ENCODE results near the gene MED9. TPM values are rescaled to one million over a fixed set of nuclear protein-coding genes. Genes with fewer than 3 reads are reported as not detected.

Gene MED9
- total and polyA plus RNA-seq, 7 donors, result 9.7 to 17.9 (median 15.3) TPM

DNA sequence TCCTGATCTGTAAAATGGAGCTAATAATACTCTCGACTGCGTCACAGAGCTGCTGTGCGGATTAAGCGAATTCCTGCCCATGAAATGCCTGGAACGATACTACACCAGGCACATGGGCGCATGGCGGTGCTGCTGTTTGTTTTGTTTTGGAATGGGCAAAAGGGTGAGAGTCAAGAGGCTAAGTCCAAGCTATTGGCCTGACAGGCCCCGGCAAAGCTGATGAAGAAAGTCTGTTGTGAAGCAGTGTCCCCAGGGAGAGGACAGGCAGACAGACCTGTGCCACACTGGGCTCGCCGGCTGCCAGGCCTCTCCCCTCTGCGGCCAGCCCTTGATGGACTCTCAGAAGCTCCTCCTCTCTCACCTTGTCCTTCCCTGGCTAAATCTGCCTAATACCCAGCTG is 50.7 kb downstream of the MED9 start:
- DNase-seq, result no peak
- intact Hi-C loops (cut with DNase I), result no loop called here
- WGBS, 2 donors, result 94 to 95% methylated on average over 11 of the region's 11 CpGs

DNA sequence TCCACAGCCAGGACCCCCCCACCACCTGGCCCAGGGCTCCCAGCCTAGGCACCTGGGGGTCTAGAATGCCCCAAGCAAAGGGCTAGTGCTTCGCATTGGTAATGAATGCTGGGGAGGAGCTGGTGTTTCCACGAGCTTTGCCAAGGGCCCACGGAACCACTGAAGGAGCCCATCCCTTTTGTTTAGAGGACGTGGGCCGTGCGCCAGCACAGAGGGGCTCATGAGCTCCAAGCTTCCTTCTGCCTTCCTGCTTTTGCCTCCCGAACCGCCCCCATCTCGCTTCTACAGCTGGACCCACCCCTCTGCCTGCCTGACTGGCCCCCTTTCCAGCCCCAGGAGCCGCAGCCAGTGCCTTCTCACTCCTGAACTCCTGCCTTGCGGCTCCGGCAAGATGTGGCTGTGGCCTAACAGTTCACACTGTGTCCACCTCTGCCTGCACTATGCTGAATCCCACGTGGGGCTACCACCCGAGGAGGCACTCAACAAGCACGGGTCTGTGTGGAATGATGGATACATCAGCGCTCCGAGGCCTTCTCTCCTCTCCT is 51.2 kb downstream of the MED9 start:
- Histone ChIP-seq H3K27me3 (no peaks in the 10 kb centered on the region), H3K4me1 (peaks cover 0 to 20% (median 17%) of the 10 kb centered on the region in 4 donors), H3K27ac (no peak overlapping the region), H3K4me3 (no peak overlapping the region), H3K9me3 (no peaks in the 10 kb centered on the region), H3K36me3 (no peaks in the 10 kb centered on the region)
- TF ChIP-seq EP300 (IDR thresholded peaks at IDR 0.05), result no peak
- TF ChIP-seq POLR2AphosphoS5 (IDR thresholded peaks at IDR 0.05), result no peak
- TF ChIP-seq, protein P1, sequence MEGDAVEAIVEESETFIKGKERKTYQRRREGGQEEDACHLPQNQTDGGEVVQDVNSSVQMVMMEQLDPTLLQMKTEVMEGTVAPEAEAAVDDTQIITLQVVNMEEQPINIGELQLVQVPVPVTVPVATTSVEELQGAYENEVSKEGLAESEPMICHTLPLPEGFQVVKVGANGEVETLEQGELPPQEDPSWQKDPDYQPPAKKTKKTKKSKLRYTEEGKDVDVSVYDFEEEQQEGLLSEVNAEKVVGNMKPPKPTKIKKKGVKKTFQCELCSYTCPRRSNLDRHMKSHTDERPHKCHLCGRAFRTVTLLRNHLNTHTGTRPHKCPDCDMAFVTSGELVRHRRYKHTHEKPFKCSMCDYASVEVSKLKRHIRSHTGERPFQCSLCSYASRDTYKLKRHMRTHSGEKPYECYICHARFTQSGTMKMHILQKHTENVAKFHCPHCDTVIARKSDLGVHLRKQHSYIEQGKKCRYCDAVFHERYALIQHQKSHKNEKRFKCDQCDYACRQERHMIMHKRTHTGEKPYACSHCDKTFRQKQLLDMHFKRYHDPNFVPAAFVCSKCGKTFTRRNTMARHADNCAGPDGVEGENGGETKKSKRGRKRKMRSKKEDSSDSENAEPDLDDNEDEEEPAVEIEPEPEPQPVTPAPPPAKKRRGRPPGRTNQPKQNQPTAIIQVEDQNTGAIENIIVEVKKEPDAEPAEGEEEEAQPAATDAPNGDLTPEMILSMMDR (IDR thresholded peaks at IDR 0.05), result no peak
- TF ChIP-seq POLR2A (IDR thresholded peaks at IDR 0.05), result no peak
- 87 to 95% methylated on average over 17 of the region's 17 CpGs for WGBS, 2 donors
- no peak for DNase-seq
- intact Hi-C loops (cut with DNase I), result no loop called here

More for the DNA sequence above, 50.7 kb downstream of the MED9 start:
- peaks cover 0 to 20% (median 17%) of the 10 kb centered on the region in 4 donors for H3K4me1 ChIP-seq
- no peaks in the 10 kb centered on the region for H3K9me3 ChIP-seq
- no peaks in the 10 kb centered on the region for H3K27me3 ChIP-seq
- no peak overlapping the region for H3K4me3 ChIP-seq
- no peak overlapping the region for H3K27ac ChIP-seq
- TF ChIP-seq EP300 (IDR thresholded peaks at IDR 0.05), result no peak
- TF ChIP-seq POLR2A (IDR thresholded peaks at IDR 0.05), result no peak
- no peak for TF ChIP-seq POLR2AphosphoS5 (IDR thresholded peaks at IDR 0.05)
- TF ChIP-seq, protein P1 (IDR thresholded peaks at IDR 0.05), result no peak
- no peaks in the 10 kb centered on the region for H3K36me3 ChIP-seq

DNA sequence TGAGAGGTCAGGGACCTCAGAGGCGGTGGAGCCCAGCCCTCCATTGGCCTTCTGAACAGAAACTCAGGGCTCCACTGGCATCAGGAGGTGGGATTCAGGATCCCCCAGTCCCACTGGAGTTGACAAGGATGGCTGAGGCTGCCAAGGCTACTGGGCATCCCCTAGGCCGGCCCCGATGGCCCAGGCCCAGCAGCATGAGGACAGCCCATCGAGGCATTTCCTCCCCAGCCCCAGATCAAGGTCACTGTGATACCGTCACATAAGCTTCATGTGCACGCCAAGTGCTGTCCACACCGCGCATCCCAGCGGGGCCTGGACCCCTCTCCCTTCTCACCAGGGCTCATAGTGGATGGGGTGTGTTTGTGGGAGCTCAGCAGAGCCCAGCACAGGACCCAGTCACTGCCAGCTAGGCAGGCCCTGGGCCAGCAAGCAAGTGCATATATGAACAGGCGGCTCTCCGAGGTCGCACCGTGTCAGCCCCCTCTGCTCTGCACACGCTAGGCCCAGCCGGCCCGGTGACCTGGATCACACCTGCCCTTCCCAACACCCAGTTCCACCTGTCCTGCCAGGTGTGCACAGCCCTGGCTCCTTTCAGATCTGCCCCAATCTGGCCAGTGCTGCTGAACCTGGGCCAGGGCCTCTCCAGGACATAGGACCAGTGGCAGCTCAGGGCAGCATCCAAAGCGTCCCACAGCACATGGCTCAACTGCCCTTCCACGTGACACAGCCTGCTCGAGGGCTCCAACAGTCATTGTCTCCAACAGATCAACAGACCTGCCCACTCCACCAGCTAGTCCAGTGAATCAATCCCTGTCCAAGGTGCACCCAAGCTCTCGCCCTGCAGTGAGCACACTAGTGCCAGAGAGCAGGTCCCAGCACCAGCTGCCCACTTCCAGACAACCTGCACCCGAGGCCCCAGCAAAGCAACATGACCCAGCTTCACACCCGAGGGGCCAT is 52.2 kb downstream of the MED9 start:
- no peak for DNase-seq
- H3K27ac ChIP-seq, result no peak overlapping the region

DNA sequence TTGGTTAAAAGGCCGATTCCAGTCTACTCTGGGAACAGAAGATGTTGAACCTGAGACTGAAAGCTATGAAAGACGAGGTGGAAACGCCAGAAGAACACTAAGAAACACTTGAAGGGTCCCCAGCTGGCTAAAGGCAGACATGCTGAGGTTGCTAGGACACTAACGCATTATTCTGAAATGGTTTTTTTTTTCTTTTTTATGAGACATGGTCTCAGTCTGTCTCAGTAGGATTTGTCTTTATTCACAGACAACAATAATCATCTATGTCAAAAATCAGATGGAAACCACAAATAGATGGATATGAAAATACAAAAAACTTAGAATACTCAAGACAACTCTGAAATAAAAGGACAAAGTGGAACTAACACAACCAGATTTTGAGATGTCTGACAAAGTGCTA is 54.4 kb downstream of the MED9 start:
- Histone ChIP-seq H3K27me3 (no peaks in the 10 kb centered on the region), H3K4me1 (peaks cover 0 to 22% (median 18%) of the 10 kb centered on the region in 4 donors), H3K9me3 (no peaks in the 10 kb centered on the region), H3K36me3 (no peaks in the 10 kb centered on the region), H3K27ac (no peak overlapping the region), H3K4me3 (no peak overlapping the region)
- 87 to 90% methylated on average over 4 of the region's 4 CpGs for WGBS, 2 donors
- no peak for DNase-seq
- intact Hi-C loops (cut with DNase I), result no loop called here
- TF ChIP-seq POLR2AphosphoS5 (IDR thresholded peaks at IDR 0.05), result no peak
- TF ChIP-seq, protein P1 (IDR thresholded peaks at IDR 0.05), result no peak
- no peak for TF ChIP-seq POLR2A (IDR thresholded peaks at IDR 0.05)
- no peak for TF ChIP-seq EP300 (IDR thresholded peaks at IDR 0.05)

More for the DNA sequence above, 52.2 kb downstream of the MED9 start:
- intact Hi-C loops (cut with DNase I), result no loop called here
- TF ChIP-seq EP300 (IDR thresholded peaks at IDR 0.05) (no peak), POLR2AphosphoS5 (IDR thresholded peaks at IDR 0.05) (no peak), POLR2A (IDR thresholded peaks at IDR 0.05) (no peak)
- TF ChIP-seq, protein P1 (IDR thresholded peaks at IDR 0.05), result no peak
- 74 to 87% methylated on average over 22 of the region's 22 CpGs for WGBS, 2 donors
- no peaks in the 10 kb centered on the region for H3K27me3 ChIP-seq
- peaks cover 0 to 20% (median 17%) of the 10 kb centered on the region in 4 donors for H3K4me1 ChIP-seq
- H3K9me3 ChIP-seq, result no peaks in the 10 kb centered on the region
- no peaks in the 10 kb centered on the region for H3K36me3 ChIP-seq
- H3K4me3 ChIP-seq, result no peak overlapping the region
